NK-92 treated with Interleukin-12 subunit alpha and Interleukin-12 subunit beta, amount 100 ng/mL, for 24 hours (cell line): ENCODE results near the gene DEGS2.

Source experiments
- DNase-seq: peaks from one replicate; lab custom pipeline; 2025; lab: John Stamatoyannopoulos, UW

The DEGS2 gene

GRCh38 chr14:100147691-100148464 lies 11.6 kb downstream of the DEGS2 start:
- no peak for DNase-seq

- no peak for DNase-seq
Measured at GRCh38 chr14:100147181-100147631, 12.2 kb downstream of the DEGS2 start.

DNA sequence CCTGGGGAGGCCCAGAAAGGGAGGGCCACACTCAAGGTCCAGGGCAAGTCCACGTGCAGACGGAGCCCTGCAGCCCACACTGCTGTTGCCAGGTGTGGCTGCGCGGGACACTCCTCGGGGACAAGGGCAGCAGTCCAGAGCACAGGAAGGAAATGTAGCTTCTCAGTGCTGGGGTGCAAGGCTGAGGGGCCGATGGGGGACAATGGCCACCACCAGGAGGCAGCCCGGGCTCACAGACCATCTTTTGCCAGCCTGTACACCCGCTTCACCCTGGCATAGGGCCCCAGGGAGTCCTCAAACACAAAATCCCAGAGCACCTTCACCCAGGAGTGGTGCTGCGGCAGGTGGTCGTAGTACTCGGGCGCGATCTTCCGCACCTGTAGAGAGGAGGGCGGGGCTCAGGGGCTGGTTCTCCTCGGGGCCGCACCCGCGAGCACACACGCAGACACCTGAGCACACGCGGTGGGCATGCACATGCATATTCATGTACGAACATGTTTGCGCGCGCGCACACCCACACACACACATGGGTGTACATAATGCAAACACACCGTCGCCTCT lies 12.8 kb downstream of the DEGS2 start:
- no peak for DNase-seq

DNA sequence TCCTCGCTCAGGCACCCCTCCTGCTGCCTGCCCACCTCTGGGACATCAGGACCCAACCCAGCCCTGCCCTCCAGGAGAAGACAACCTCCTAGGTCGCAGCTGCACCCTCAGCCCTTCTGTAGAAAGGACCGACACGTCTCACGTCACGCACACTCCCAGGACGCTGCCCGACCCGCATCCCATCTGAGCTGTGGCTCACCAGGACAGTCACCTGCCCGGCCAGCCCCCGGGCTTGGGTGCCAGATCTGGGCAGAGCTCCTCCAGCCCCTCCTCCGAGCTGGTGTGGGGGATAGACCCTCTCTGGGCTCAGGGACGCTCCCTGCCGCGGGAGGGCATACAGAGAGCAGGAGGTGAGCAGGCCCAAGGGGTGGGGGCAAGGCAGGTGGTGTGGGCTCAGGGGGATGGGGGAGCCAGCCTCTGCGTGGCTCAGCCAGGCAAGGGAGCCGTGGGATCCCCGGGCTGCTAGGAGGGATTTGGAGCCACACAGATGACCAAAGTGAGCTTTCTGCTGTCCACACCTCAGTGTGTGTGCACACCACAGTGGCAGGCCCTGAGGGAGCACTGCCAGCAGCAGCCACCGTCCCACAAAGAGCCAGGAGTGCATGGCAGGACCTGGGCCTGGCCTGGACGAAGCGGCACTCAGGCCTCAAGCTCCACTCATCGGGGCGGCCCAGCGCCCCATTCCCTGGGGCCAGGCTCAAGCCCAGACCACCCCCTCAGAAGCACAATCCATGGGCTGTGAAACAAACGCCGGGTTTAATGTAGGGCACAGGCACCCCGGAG lies 13.6 kb downstream of the DEGS2 start:
- no peak for DNase-seq

GRCh38 chr14:100144996-100145646 lies 14.3 kb downstream of the DEGS2 start:
- no peak for DNase-seq

GRCh38 chr14:100144645-100144995 lies 14.8 kb downstream of the DEGS2 start:
- DNase-seq: no peak

- DNase-seq: no peak
Measured at GRCh38 chr14:100143934-100144333, 15.5 kb downstream of the DEGS2 start.

GRCh38 chr14:100143523-100143922 lies 15.9 kb downstream of the DEGS2 start:
- no peak for DNase-seq

DNA sequence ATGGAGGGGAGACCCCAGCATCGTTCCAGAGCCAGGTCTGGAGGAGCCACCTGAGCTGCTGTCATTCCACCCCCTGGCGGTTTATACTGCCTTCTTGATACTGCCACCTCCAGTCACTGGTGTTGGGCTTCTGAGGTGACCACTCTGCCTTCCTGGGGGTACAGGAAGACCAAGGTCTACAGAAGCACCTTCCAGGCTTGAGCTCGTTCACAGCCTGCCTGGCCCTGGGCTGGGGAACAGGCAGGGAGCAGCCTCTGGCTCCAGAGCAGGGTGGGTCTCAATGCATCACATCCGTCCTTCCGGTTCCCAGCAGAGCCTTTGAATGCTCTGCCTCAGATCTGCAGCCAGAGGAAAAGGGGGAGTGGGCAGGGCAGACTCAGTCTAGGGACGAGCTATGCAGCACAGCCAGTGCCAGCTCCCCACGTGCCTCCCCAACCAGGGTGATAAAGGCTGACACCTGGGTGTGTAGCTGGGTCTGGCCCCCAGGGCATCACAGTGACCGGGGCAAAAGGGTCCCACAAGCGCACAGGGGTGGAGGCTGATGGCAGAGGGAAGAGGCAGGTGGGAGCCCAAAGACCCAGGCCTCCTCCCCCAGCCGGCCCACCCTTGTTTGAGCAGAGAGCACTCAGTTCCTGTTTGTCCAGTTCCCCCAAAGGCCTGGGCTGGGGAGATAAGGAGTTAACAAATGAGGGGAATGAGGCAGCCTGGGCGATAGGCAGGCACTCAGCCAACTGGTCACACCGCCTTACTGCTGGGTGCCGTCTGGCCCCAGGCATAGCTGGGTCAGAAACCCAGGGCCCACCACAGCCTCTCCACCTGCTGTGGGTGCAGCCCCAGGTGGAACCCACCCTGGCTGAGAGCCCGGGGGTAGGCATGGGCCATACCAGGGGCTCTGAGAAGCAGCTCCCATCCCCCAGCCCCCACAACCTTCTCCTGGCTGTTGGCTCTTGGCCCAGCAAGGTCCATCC lies 17.1 kb downstream of the DEGS2 start:
- DNase-seq: no peak

DNA sequence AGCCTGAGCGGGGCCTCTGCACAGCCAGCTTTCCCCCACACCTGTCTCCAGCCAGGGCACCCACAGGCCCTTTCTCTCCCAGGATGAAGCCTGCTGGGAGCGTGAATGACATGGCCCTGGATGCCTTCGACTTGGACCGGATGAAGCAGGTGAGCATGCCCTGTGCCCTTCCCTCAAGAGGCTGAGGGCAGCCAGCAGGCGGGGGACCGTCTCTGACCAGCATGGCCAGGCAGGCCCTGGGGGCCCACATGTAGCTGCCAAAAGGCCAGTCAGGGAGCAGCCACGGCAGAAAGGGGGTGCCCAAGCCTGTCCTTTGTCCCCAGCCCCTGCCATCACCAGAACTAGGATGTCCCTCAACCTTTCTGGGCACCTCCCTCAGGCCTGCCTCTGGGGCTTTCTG lies 18.3 kb downstream of the DEGS2 start:
- DNase-seq: no peak

DNA sequence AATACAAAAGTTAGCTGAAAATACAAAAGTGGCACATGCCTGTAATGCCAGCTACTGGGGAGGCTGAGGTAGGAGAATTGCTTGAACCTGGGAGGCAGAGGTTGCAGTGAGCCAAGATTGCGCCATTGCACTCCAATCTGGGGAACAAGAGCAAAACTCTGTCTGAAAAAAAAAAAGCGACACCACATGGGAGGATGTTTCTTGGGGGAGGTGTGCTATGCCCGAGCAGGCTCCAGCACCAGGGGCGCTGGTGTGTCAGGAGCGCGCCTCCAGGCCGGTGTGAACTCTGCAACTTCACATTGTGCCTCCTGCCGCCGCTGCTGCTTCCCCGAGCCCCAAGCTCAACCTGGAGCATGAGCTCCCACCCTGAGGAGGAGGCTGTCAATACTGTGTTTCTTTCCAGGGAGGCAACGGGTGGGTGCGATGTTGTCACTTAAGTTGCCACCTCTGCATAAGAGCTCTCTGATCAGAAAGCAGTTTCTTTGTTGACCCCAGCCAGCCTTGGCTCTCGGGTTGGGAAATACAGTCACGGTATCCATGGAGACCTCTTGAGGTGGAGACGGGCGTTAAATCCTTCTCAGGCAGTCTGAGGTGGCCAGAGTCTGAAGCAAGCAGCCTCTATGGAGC lies 18.9 kb downstream of the DEGS2 start:
- no peak for DNase-seq

GRCh38 chr14:100138955-100139354 lies 20.5 kb downstream of the DEGS2 start:
- no peak for DNase-seq

DNA sequence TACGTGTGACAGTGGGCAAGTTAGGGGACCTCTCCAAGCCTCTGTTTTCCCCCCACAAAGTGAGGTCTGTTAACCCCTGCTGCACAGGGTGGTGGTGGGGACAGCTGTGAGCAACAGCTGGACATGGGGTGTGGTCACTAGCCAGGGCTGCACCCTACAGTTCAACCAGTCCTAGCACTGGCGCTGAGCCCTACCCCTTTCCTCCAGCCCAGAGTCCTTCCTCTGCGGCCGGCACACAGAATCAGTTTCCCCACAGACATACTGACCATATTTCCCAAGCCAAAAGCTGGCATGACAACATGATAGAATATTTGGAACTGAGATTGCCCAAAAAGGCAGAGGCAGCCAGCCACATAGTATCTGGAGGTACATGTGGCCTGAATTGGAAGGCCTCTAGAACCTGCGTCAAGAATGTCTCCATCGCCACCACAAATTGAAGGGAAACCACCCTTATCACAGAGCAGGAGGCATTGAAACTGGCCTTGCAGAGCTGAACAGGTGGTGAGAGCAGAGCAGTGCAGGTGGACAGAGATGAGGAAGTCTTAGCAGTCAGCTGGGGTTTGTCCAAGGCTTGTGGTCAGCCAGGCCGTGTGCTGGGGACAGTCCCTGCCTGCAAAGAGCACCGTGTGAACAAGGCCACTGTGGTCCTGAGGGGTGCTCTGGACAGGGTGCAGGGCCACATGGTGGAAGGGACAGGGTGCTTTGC lies 21.2 kb downstream of the DEGS2 start:
- no peak for DNase-seq

DNA sequence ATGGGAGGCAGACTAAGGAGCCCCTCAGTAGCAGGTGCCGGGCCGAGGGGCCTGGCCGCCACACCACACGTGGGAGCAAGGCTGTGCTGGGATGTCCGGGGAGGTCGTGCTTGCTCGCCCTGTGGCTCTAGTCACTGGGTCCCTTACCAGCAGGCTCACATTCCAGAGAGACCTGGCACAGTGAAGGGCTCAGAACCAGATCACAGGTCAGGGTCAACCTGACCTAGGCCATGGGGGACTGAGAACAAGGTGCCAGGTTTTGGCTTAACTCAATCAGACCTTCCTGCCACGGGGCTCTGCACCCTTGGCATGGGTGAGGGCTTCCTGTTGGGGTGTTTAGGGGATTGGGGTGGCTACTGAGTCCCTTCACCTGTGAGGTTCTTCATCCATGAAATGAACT lies 22.3 kb downstream of the DEGS2 start:
- DNase-seq: no peak

DNA sequence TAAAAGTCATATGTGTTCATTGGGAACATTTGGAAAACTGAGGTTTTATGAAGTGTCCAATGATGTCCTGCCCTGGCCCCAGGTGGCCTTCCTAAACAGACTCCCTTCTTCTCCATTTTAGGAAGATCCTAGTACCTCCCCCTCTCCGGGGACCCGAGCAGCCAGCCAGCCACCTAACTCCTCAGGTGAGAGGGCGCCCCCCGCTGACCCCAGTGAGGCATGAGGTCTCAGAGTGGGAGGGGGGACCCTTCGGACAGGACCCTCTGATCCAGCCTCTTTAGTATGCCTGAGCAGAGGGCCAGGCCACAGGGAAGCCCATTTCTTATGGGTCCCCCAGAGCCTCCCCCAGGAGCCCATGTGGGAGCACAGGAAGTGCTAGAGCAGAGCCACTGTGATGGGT lies 23.7 kb downstream of the DEGS2 start:
- DNase-seq: no peak

- no peak for DNase-seq
Measured at GRCh38 chr14:100135073-100135472, 24.4 kb downstream of the DEGS2 start.

DNA sequence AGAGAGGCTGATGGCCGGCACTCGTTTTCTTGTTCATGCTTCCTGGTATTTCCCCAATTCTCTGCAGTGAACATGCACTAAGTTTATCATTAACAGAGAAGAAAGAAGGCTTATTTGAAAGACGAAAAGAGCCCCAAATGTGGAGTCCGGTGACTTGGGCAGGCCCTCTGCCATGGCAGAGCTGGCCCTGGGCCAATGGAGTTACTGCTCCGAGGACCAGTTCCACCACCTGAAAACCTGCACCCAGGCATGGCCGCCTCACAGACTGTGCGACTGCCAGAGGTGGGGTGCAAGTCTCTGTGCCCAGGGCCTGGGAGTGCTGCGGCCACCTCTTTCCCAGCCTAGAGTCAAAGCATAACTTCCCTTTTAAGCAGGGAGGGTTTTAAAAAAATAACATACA lies 24.9 kb downstream of the DEGS2 start:
- no peak for DNase-seq

- DNase-seq: no peak
Measured at GRCh38 chr14:100132903-100133510, 26.4 kb downstream of the DEGS2 start.

DNA sequence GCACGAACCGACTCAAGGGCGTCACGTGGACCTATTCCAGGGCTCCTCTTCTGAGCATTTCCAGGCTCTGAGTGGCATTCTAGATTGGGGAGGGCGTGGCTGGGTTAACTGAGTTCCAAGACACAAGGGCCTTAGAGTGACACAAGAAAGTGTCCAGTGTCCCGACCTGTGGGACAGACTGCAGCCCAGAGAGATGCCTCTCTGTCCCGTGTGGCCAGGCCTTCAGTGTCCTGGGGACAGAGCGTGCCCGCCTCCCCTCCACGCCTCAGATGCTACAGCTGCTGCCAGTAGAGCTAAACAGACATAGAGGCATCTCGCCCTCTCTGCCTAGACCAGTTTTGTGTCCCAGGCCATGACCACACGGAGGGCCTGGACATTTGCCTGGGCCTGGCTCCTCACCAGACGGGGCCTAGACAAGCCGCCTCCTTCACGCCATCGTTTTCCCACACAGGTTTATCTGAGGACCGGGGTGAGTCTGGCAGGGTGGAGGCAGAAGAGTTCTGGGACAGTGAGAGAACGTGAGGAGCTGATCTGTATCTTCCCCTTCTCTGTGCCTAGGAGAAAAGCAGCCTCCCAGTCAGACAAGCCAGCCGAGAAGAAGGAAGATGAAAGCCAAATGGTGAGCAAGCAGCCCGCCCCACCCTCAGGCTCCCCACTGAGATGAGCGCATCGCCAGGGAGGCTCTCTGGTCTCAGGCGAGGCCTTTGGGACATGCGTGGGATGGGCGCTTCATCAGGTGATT lies 27.1 kb downstream of the DEGS2 start:
- no peak for DNase-seq
